Measurements from ENCODE around the gene PPP1R9B. TPM values are rescaled to one million over a fixed set of nuclear protein-coding genes. Genes with fewer than 3 reads are reported as not detected.
A peak's percentile ranks its signal among the peaks of the same experiment; 100 is the strongest.

PPP1R9B gene
- total RNA-seq, 1 donor from 2014 or later: 58.6 TPM

DNA sequence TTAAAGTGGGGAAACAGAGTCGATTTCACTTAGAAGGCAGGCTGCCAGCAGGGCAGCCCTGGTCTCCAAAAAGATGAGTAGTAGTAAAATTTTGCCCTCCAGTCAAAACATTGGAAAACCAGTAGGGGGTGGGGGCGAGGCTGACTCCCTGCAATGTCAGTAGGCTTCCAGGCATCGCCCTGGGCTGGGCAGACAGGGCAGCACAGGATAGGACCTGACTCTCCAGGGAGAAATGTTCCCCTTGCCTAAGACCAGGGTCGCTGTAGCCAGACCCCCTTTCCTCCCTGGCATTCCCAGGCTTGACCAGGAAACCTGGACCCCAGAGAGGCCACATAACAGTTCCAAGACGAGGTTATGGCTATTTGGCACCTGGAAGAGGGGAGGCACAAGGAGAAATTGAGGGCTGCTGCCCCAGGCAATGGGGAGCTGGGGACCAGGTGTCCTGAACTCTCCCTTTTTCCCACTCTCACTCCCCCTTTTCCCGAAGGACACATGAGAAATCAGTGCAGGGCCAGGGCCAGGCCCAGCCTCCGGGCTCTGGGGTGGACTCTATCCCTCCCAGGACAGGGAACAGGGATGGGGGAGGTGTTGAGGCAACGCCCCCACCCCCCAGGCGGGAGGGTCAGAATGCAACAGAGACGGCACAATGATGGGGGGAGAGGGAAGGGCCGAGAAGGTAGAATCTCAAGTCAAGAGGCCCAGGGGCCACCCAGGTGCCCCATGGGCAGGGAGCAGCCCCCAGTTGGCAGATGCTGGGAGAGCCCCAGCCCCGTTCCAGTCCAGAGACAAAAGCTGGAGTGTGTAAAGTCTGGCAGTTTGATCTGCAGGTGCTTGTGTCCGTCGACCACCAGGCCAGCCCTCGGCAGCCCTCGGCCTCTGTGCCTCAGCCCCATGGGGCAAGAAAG, 16.0 kb downstream of the PPP1R9B start:
- no peaks in the 10 kb centered on the region for H3K9me3 Mint-ChIP-seq
- TF ChIP-seq, protein P1, sequence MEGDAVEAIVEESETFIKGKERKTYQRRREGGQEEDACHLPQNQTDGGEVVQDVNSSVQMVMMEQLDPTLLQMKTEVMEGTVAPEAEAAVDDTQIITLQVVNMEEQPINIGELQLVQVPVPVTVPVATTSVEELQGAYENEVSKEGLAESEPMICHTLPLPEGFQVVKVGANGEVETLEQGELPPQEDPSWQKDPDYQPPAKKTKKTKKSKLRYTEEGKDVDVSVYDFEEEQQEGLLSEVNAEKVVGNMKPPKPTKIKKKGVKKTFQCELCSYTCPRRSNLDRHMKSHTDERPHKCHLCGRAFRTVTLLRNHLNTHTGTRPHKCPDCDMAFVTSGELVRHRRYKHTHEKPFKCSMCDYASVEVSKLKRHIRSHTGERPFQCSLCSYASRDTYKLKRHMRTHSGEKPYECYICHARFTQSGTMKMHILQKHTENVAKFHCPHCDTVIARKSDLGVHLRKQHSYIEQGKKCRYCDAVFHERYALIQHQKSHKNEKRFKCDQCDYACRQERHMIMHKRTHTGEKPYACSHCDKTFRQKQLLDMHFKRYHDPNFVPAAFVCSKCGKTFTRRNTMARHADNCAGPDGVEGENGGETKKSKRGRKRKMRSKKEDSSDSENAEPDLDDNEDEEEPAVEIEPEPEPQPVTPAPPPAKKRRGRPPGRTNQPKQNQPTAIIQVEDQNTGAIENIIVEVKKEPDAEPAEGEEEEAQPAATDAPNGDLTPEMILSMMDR (IDR thresholded peaks at IDR 0.05; ENCODE audit: unreplicated experiment): no peak
- peaks cover 30% of the 10 kb centered on the region for H3K36me3 Mint-ChIP-seq
- peaks cover 5% of the 10 kb centered on the region for H3K4me1 Mint-ChIP-seq
- no peak overlapping the region for H3K4me3 Mint-ChIP-seq
- DNase-seq (ENCODE audit: low spot score in 2 of 2, unreplicated experiment in 2 of 2): no peak
- no peak overlapping the region for H3K27ac Mint-ChIP-seq
- peaks cover 6% of the 10 kb centered on the region for H3K27me3 Mint-ChIP-seq (ENCODE audit: low read depth)

DNA sequence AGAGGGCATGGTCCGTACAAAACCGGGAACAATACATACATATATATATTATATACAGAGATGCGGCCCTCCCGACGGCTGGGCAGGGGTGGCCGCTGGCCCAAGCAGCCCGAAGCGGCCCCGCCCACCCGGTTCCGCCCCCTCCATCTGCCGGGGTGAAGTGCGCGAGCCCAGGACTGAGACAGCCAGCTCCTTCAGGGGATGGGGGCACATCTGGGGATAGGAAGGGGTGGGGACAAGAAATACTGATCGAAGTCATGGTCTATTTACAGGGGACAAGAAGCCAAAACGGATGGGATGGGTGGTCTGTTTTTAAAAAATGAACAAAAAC, 16.7 kb downstream of the PPP1R9B start:
- H3K4me3 Mint-ChIP-seq: no peak overlapping the region
- no peak overlapping the region for H3K27ac Mint-ChIP-seq
- H3K36me3 Mint-ChIP-seq: peaks cover 24% of the 10 kb centered on the region
- no peaks in the 10 kb centered on the region for H3K9me3 Mint-ChIP-seq
- peaks cover 8% of the 10 kb centered on the region for H3K4me1 Mint-ChIP-seq
- H3K27me3 Mint-ChIP-seq (ENCODE audit: low read depth): peaks cover 7% of the 10 kb centered on the region
- TF ChIP-seq, protein P1 (IDR thresholded peaks at IDR 0.05; ENCODE audit: unreplicated experiment): no peak
- DNase-seq (ENCODE audit: low spot score in 2 of 2, unreplicated experiment in 2 of 2): no peak

DNA sequence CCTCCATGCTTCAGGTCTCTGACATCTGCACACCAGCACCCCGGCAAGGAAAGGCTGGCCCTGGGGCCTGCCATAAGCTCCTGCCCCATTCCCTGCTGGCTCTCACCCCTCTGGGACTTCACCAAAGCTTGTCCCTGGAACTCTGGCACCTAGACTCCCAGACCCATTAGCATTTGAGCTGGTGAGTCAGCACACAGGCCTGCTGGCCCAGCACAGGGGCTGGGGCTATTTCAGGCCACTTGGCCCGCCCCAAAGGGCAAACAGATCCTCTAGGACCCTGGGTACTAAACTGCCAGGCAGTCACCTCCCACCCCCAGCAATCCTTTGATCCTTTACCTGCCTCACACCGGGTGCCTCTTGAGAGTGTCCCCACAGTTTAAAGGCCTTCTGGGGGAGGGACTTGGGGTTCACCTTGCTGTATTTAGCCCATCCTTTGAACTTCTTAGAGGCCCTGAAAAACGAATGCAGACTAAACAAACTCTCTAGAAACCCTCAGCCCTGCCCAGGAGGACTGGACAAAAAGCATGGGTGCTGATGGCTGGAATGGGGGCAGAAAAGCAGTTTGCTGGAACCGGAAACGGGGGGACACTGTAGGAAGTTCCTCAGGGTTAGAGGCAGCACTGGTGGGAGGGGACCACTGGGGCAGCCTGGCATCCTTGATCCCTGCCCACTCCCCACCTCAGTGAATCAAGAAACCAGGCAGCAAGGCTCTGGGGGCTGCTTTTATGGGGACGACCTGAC, 17.3 kb downstream of the PPP1R9B start:
- H3K9me3 Mint-ChIP-seq: no peaks in the 10 kb centered on the region
- TF ChIP-seq, protein P1 (IDR thresholded peaks at IDR 0.05; ENCODE audit: unreplicated experiment): no peak
- H3K4me3 Mint-ChIP-seq: no peak overlapping the region
- peaks cover 8% of the 10 kb centered on the region for H3K27me3 Mint-ChIP-seq (ENCODE audit: low read depth)
- no peak overlapping the region for H3K27ac Mint-ChIP-seq
- DNase-seq (ENCODE audit: low spot score in 2 of 2, unreplicated experiment in 2 of 2): no peak
- peaks cover 12% of the 10 kb centered on the region for H3K4me1 Mint-ChIP-seq
- peaks cover 19% of the 10 kb centered on the region for H3K36me3 Mint-ChIP-seq

DNA sequence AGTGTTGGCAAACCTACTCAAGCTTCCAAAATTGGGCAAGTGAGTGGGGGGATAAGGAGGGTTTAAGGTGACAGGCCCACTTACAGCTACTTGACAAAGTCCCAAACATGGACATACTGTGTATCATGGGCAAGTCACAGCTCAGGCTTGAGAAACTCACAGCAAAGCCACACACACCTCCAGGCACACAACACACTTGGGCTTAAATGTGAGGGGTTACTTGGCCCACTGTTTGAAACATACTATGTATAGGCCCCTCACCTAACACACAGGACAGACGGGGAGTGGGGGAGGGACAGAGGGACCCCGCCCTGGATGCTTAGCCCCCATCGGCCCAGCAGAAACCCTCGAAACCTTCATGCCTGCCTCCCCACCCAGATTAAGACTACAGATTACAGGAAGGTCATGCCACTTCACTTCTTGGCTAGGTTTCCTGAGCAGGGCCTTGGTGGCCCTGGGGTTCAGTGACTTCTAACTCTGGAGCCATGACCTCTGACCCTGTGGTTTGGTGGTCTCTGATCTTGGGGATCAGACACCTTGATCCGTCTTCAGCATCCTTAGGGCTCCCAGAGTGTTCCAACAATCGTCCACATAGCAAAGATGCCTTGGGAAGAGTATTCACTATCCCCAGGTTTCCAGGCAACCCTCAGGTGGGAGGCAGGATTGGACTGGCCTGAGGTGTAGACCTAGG, 18.2 kb downstream of the PPP1R9B start:
- Mint-ChIP-seq H3K27ac (no peak overlapping the region), H3K27me3 (ENCODE audit: low read depth) (peaks cover 8% of the 10 kb centered on the region), H3K9me3 (no peaks in the 10 kb centered on the region), H3K4me1 (peaks cover 20% of the 10 kb centered on the region), H3K36me3 (peaks cover 11% of the 10 kb centered on the region), H3K4me3 (no peak overlapping the region)
- TF ChIP-seq, protein P1 (IDR thresholded peaks at IDR 0.05; ENCODE audit: unreplicated experiment): no peak
- DNase-seq (ENCODE audit: low spot score in 2 of 2, unreplicated experiment in 2 of 2): no peak

DNA sequence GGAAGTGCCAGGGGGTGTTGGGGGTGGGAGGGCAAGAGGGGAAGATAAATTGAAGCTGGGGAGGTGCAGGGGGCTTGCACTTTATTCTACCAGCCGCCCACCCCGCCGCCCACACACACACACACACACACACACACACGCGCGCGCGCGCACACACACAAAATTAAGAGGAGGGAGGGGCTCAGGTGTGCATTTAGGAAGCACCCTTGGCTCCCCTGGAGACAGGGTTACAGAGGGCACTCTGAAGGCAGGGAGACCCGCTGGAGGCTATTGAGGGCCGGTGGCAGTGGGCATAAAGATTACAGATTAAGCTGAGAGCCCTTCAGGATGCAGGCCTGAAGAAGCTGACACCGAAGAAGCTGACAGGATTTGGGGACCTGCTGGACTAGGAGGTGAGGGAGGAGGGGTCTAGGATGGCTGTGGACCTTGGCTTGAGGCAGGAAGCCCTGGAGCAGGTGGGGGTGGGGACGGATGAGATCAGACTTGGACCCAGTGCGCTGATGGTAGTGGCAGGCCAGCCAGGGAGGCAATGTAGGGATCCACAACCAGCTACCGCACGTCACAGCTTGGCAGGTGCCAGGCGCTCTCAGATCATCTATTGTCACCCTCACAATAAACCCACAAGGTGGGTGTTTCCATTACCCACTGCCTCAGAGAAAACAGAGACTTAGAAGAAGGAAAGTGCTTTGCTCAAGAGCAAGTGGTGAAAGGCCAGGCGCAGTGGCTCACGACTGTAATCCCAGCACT, 19.7 kb downstream of the PPP1R9B start:
- Mint-ChIP-seq H3K9me3 (no peaks in the 10 kb centered on the region), H3K27me3 (ENCODE audit: low read depth) (peaks cover 8% of the 10 kb centered on the region), H3K27ac (no peak overlapping the region), H3K4me1 (peaks cover 20% of the 10 kb centered on the region), H3K4me3 (peak overlapping the region; percentile 65), H3K36me3 (peaks cover 2% of the 10 kb centered on the region)
- DNase-seq (ENCODE audit: low spot score in 2 of 2, unreplicated experiment in 2 of 2): no peak
- TF ChIP-seq, protein P1 (IDR thresholded peaks at IDR 0.05; ENCODE audit: unreplicated experiment): no peak
